ENCODE results near the gene DNAJC16.
"Not testable (repeated sequence)": the region's sequence is repeated elsewhere in the genome, so short reads cannot be mapped to it uniquely, and the experiment has no call there.

The DNAJC16 gene

DNA sequence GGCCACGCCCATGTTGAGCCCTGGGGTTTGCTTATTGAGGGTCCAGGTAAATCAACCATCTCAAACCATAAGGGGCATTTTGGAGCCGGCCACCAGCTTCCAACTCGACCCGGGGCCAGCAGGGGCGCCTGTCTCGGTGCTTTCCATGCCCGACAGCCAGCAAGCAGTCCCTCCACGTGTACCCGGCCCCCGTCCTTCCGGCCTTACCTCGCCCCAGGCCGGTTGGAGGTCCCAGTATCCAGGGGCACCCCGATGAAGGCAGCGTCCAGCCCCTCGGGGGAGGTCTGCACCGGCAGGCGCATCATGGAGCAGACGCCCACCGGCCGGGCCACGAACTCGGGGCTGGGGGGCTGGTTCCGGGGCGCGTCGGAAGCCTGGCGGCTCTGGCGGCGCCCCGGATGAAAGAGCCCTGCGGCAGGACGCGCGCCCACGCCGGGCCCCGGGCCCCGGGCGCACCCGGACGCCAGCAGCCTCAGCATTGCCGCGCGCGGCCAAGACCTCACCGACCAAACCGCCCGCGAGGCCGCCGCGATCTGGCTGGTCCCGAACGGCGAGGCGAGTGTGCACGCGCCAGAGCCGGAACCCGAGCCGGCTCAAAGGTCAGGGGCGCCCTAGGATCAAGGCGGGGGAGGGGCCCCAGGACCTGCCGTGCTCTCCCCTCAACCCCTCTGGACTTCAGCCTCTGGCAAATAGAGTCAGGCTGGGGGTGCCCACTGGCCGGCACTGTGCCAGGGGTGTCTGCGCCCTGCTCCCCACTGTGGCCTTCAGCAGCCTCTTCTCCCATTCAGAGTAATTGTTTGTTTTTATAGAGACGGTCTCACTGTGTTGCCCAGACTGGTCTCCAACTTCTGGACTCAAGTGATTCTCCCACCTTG lies 58.1 kb downstream of the DNAJC16 start, which contains the start of gene AGMAT:
AGMAT (minus strand) TSS at position 563 of the 875 bp plus-strand sequence; CDS start at position 479, 84 bp downstream.
- peak; percentile 38 for DNase-seq

DNA sequence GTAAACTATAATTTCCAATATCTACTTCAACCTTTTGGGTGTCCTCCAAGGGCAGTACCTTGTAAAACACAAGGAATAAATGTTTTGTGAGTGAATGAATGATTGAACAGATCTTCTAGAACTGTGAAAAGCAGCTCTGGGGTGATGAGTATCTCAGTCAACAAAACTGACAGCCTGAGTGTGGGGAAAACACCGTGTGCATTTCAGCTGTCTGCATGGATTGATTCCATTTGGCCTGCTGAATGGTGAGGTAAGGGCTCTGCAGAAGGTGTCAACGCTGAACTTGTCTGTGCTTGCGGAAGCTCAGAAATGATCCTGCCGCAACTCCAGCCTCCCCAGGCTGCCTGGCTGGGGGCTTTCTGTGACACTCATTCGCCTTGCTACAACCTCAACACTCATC lies 65.6 kb downstream of the DNAJC16 start:
- no peak for DNase-seq

DNA sequence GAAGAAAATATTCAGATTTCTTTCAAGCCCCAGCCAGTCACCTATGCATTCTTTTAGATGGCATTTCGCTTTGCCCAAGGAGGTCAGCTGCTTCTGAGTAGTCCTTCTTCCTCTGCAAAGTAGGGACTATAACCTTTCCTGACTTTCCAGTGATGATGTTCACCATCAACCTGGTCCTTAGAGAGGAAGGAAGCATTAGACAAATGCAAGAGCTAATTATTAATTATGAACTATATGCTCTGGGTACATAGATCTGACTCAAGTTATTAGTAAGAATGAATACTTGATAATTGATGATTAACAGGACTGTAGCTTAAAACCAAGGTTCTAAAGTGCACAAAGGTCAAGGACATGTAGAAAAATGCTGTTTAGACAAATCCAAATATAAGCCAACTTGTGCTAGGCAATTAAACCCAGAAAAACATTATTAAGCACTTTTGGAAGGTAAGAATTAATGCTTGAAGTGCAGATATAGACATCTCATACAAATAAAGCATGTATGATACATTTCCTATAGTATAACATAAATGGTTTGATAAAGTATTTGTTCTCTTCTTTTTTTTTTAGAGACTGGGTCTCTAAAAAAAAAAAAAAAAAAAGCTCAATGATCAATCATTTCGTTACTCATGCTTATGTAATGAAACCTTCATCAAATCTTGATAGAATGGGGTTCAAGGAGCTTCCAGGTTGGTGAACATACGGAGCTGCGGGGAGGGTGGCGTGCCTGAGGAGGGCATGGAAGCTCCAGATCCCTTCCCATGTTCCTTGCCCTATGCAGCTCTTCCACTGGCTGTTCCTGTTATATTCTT lies 69.4 kb downstream of the DNAJC16 start:
- no peak for DNase-seq

DNA sequence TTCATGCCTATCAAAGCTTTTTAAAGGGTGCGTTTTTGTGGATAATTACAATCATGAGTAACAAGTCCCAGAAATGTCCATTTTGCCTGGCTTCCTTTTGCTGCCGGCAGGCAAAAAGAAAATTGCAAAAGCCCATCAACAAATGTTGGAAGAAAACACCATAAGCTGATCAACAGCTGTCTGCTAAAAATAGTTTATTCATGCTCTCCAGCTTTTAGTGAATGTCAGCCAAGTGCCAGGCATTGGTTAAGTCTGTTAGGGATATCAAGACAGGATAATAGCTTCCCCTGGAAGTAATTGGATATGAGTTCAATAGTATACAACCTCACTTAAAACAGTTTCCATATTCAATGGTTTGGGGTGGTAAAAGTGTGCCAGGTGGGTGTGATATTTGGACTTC lies 71.8 kb downstream of the DNAJC16 start:
- DNase-seq, result no peak

DNA sequence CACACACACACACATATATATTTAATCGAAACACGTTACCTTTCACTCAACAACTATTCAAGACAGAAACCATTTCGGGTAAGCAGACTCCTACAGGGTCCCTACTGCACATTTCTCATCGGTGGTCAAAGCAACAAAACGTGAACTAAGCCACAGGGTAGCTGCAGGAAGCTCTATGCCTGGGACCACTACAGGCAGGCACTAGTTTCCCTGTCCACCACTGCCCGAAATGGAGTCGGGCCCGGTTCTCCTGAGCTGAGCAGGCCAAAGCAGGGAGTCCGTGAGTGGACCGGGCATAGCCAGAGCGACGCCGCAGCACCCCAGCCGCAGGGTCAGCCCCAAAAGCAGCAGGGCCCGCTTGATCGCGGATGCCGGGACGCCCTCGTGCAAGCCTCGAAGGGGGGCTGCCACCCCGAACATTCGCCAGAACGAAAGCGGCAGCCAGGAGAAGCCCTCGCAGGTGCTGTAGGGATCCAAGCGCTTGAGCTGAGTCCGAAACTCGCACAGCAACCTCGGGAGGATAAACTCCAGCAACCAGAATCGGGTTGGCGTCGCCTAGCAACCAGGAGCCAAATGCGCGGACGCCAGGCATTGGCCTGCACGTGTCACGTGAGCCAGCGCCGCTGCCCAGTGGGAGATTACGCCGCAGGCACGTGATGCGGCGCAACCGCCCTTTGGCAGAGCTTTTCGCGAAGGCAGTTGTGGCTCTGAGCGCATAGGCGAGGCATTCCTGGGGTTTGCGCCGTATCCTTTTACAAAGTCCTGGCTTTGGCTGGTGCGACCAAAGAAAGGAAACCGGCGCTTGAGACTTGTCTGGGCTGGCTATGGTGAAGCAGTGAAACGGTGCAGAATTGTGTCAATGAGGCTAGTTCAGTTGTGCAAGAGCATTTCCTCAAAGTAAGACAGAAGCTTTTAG lies 76.7 kb downstream of the DNAJC16 start:
- peak; percentile 82 for DNase-seq

DNA sequence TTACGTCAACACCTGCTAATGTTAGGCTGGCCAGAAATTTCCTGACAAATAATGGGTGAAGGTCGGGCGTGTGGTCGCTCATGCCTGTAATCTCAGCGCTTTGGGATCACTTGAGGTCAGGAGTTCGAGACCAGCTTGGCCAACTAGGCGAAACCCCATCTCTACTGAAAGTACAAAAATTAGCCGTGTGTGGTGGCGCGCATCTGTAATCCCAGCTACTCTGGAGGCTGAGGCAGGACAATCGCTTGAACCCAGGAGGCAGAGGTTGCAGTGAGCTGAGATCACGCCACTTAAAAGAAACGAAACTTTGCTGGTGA lies 77.3 kb downstream of the DNAJC16 start:
- DNase-seq, result not testable (repeated sequence)

DNA sequence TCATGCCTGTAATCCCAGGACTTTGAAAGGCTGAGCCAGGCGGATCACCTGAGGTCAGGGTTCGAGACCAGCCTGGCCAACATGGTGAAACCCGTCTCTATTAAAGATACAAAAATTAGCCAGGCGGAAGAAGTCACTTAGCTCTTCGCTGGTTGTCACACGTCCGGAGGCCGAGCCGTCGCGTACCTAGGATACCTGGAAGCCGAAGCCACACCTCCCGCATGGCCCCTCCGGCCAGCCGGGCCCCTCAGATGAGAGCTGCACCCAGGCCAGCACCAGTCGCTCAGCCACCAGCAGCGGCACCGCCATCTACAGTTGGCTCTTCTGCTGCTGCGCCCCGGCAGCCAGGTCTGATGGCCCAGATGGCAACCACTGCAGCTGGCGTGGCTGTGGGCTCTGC lies 77.8 kb downstream of the DNAJC16 start:
- DNase-seq, result not testable (repeated sequence)

DNA sequence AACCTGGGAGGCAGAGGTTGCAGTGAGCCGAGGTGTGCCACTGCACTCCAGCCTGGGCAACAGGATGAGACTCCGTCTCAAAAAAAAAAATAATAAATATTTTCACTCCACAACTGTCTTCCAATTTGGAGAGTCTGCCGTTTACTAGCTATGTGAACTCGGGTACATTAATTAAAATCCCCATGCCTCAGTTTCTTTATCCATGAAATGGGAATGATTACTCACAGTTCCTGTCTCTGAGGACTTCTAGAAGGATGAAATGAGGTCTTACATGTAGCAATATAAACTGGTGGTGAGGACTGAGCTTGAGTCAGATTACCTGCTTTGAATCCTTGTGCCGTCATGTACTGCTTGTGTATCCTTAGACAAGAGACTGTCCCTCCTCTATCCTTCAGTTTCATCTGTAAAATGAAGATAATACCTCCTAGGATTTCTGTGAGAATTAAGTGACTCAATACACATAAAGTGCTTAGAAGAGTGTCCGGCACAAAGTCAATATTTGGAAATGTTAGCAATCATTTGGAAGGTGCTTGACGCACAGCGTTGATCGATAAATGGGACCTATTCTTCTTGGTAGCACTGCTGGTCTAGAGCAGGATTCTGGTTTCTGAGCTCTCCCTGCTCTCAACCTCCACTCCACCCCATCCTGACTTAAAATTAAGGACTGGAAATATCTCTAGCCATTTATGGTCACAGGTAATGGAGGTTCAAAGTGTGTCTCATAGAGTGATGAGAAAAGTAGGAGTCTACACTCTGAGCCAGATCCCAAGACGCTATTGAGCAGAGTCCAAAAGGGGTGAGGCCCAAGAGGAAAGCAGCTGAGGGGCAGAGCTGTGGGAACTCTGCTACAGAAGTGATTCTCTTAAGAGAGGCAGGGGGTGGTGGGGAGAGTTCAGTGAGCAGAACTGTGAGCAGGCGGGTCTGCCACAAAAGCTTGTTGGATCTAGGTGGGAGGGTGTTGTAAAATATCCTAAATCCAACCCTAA lies 79.0 kb downstream of the DNAJC16 start:
- no peak for DNase-seq

DNA sequence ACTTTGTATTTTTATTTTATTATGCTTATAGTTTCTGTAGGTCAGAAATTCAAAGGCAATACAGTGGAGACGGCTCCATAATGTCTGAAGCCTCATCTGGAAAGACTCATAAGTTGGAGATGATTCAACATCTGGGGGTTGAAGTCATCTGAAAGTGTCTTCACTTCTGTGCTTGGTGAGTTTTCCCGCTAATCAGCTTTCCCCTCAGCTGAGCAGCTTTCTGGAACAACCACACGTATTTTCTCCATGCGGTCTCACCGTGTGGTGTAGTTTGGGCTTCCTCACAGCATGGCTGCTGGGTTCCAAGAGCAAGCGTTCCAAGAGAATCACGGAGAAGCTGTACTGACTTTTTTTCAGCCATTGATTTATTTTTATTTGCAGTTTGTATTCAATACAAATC lies 83.0 kb downstream of the DNAJC16 start:
- no peak for DNase-seq

DNA sequence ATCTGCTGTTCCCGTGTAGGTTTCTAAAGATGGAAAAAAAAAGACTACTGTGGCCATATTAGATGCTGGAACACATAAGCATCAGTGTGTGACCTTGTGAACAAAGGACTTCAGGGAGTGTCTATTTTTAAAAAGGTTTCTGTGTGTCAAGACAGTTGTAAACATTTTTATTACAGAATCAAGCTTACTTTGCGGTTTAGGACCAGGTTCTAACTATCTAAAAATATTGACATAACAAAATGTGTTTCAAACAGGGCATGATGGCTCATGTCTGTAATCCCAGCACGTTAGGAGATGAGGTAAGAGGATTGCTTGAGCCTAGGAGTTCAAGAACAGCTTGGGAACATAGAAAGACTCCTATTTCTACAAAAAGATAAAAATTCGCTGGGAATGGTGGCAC lies 83.5 kb downstream of the DNAJC16 start:
- DNase-seq, result no peak

DNA sequence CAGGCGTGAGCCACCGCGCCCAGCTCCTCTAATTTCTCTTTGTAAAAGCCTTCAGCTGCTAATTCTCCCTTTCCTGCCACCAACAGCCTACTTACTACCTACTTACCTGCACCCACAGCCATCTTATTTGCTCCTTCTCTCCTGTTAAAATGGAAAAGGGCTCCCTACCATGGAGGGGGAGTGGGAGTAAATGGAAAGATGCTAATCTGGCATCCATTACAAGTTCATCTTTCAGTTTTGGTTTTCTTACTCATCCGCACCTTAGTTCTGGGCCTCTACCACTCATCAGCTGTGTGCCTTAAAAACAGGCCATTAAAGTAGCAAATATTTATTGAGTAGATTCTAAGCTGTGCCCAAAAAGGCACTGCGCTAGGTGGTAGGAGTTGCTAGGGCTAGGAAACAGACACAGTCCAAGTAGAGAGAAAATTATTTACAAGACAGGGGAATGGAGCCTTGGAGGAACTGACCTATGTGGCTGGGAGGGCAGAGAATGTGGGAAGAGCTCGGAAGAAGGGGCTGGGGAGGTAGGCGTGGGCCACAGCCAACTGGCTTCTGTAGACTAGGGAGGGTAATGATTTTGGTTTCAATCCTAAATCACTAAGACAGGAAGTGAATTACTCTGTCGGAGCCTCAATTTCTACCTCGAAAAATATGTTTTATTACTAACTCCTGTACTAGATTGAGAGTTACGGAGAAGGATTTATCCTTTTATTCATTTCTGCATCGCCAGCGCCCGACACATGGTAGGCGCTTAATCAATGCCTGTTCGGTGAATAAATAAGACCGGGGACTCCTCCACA lies 89.9 kb downstream of the DNAJC16 start:
- no peak for DNase-seq

DNA sequence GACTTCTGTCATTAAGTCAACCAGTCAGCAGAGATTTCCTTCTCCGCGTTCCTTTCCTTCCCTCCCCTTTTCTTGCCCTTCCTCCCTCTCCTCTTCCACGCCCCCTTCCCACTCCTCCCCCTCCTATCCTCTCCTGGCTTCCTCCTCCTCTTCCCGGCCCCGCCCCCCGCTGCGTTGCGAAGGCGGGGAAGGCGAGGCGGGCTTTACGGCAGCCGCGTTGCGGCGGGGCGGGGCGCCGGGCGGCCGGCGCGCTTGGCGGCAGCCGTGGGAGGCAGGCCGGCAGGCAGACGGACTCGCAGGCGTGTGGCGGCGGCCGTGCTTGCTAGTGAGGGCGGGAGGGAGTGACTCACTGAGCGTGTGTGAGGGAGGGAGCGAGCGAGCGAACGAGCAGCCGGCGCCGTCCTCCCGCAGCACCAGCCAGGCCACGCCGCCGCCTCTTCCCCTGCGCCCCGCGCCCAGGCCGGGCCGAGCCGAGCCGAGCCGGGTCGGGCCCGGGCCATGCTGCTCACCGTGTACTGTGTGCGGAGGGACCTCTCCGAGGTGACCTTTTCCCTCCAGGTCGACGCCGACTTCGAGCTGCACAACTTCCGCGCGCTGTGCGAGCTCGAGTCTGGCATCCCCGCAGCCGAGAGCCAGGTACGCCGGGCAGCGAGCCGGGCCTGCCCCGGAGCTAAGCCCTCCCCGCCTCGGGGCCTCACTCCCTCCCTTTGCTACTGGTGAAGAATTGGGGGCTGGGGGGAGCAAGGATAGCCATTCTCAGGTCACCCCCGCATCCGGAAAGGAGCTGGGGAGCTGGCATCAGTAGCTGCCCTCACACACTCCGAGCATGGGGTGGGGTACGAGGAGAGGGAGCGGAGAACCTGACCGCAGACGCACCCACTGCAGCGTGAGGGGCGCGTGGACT lies 90.8 kb downstream of the DNAJC16 start, which contains the start of gene DDI2:
DDI2 (plus strand) TSS at position 286 of the 904 bp plus-strand sequence; CDS start at position 499, 213 bp downstream.
- peak; percentile 88 for DNase-seq

DNA sequence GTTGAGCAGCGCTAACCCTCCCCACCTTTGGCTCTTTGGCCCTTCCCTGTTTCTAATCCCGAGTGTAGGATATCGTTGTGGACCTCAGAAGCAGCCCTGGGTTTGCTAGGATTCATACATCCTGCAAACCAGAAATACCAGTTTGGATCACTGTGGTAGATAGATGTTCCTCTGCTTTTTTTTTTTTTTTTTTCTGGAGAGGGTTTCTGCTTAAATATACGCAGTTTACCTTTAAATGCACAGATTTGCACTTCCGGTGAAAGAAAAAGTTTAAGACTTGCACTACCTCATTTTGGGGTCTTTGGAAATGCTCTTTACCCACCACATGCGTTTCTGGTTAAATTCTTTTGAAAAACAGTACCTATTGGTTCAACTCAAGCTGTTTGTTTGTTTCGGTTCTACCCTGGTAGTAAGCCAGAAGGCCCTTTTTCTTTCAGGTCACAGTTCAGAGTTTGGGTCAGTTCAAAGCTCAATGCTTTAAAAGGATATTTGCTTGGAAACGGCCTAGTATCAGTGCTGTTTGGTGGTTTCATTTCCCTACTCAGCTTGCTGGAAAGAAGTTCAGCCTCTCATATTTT lies 91.5 kb downstream of the DNAJC16 start:
- DNase-seq, result no peak

DNA sequence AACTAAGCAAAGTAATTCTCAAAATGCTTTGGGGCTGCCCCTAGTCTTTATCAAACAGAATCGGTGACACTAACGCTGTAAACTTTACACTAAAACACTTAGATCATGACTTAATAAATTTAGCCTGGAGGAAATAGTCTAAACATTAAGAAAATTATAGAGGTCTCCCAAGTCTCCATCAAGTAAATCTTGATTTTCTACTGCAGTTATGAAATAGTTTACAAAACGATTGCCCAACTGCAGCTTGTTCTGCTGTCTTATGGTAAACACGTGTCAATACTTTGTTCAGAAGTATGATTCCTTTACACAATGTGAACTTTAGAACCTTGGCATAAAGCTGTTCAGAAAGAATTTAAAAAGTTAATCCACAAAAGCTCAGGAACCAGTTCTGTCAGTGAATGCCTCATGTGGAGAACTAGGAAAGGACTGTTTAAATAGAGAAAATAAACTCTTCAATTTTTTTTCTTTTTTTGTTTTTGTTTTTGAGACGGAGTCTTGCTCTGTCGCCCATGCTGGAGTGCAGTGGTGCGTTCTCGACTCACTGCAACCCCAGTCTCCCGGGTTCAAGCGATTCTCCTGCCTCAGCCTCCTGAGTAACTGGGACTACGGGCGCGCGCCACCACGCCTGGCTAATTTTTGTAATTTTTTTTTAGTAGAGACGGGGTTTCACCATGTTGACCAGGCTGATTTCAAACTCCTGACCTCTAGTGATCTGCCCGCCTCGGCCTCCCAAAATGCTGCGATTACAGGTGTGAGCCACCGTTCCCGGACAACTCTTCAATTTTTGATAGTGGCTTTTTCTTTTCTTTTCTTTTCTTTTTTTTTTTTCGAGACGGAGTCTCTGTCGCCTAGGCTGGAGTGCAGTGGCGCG lies 92.2 kb downstream of the DNAJC16 start:
- DNase-seq, result no peak

DNA sequence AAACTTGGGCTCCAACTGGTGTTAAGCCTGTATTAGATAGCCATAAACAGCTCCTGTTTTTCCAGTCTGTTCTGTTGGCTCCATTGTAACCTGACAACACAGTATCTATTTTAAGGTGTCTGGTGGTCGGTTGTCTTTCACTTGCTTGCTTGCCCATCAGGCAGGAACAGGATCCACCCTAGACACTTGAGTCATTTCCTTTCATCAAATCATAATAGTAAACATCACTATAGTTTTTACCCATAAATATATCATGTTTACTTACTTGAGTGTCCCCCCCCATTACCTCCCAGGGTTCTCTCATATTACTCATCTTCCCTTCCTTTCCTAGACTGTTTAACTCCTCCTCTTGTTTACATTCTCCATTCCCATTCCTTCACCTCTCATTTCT lies 93.5 kb downstream of the DNAJC16 start:
- DNase-seq, result no peak

DNA sequence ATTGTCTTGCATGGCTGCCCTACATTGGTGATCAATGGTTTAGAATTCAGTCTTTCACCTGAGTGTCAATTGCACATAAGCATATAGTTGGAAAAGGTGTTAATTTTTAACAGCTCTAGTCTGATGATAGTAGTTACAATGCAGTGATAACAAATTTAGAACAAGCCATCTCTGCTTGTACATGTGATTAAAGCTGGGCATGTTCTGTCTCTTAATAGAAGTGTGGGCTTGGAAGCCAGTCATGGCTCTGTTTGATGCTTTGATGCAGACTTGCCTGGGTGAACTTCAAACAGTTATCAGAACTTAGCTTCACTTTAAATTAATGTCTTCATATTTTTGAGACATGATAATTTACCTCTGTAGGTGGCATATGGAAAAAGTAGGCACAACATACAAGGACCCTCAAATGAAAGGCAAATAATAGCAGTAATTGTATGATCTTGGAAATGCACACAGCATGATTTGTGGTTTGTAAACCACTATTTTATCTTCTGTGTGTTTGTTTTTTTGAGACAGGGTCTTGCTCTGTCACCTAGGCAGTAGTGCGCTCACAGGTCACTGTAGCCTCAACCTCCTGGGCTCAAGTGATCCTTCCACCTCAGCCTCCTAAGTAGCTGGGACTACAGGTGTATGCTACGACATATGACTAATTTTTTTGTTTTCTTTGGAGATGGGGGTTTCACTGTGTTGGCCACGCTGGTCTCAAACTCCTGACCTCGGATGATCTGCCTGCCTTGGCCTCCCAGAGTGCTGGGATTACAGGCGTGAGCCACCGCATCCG lies 94.4 kb downstream of the DNAJC16 start:
- DNase-seq, result no peak

DNA sequence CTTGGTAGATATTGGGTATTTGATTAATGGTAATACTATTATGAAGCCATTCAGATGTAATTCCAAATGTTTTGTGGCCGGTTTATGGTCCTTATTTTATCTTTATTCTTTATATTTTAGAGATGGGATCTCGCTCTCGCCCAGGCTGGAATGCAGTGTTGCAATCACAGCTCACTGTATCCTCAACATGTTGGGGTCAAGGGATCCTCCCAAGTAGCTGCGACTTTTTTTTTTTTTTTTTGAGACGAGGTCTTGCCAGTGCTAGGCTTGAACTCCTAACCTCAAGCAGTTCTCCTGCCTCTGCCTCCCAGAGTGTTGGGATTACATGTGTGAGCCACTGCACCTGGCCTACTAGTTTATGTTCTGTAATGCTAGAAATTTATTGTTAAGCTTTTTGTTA lies 95.3 kb downstream of the DNAJC16 start:
- no peak for DNase-seq

Data from activated T-cell treated with anti-CD3 and anti-CD28 coated beads for 4 hours (primary cell).